K562 (cell line): Measurements from ENCODE around the gene CISD2. TPM values are rescaled to one million over a fixed set of nuclear protein-coding genes. Genes with fewer than 3 reads are reported as not detected.

Source experiments
- ARID1B ChIP-seq: fragments of 450-650 bp; IDR thresholded peaks from 2 replicates; pipeline ENCODE4 v1.6.1; 2016; ENCODE audit warnings: antibody characterized with exemption, mild to moderate bottlenecking, inconsistent platforms
- CHD2 ChIP-seq: IDR thresholded peaks from 2 replicates; pipeline ENCODE4 v1.6.1; 2011; ENCODE audit warnings: low read depth, low read length
- CUX1 ChIP-seq: fragments of 200-800 bp; sonication (Bioruptor generic); IDR thresholded peaks from 2 replicates; pipeline ENCODE4 v1.6.1; 2016; ENCODE audit warnings: missing genetic modification characterization, missing compliant biosample characterization
- FOXJ3 ChIP-seq: sonication (generic); formaldehyde crosslinking; IDR thresholded peaks from 2 replicates; pipeline ENCODE4 v1.4.0; 2020; ENCODE audit warnings: mild to moderate bottlenecking, missing genetic modification reagents
- GMEB1 ChIP-seq: fragments of 250-450 bp; sonication (Bioruptor Pico); IDR thresholded peaks from 2 replicates; pipeline ENCODE4 v1.4.0; 2020; ENCODE audit warnings: mild to moderate bottlenecking
- HBP1 ChIP-seq: fragments of 450-650 bp; formaldehyde crosslinking; IDR thresholded peaks from 2 replicates; pipeline ENCODE4 v1.4.0; 2022; ENCODE audit warnings: missing genetic modification characterization
- HLTF ChIP-seq: fragments of 450-650 bp; IDR thresholded peaks from 2 replicates; pipeline ENCODE4 v1.6.1; 2016
- KAT8 ChIP-seq: fragments of 450-650 bp; IDR thresholded peaks from 2 replicates; pipeline ENCODE4 v1.6.1; 2016; ENCODE audit warnings: low read depth, mild to moderate bottlenecking
- L3MBTL2 ChIP-seq: fragments of 450-650 bp; IDR thresholded peaks from 2 replicates; pipeline ENCODE4 v1.6.1; 2016; ENCODE audit warnings: mild to moderate bottlenecking, moderate library complexity
- MNT ChIP-seq, 2 experiments: fragments of 450-650 bp; conservative IDR thresholded peaks; 2 replicates each; pipeline ENCODE4 v1.6.1; 2017; ENCODE audit warnings: mild to moderate bottlenecking in 2 of 2, moderate library complexity in 2 of 2
- NFE2 ChIP-seq: IDR thresholded peaks from 2 replicates; pipeline ENCODE4 v1.6.1; 2014; ENCODE audit warnings: antibody characterized with exemption, low read depth
- NFIC ChIP-seq: fragments of 450-650 bp; IDR thresholded peaks from 2 replicates; pipeline ENCODE4 v1.6.1; 2017; ENCODE audit warnings: mild to moderate bottlenecking, inconsistent platforms
- NONO ChIP-seq, 2 experiments: fragments of 200-400 bp in 1 of 2; fragments of 450-650 bp in 1 of 2; formaldehyde crosslinking in 1 of 2; IDR thresholded peaks; 2 replicates each; pipeline ENCODE4 v1.6.1; 2017; ENCODE audit warnings: low read depth in 2 of 2, mild to moderate bottlenecking in 2 of 2, moderate library complexity in 2 of 2, low read length in 1 of 2
- RAD51 ChIP-seq: fragments of 450-650 bp; IDR thresholded peaks from 2 replicates; pipeline ENCODE4 v1.7.1; 2016; ENCODE audit warnings: low read depth, mild to moderate bottlenecking, borderline replicate concordance
- SMARCA4 ChIP-seq: fragments of 450-650 bp; IDR thresholded peaks from 2 replicates; pipeline ENCODE4 v1.6.1; 2016
- SREBF1 ChIP-seq: fragments of 150-350 bp; IDR thresholded peaks from 2 replicates; pipeline ENCODE4 v1.6.1; 2014; ENCODE audit warnings: antibody characterized with exemption, low read depth, low read length, borderline replicate concordance
- ZFPM2 ChIP-seq: fragments of 250-450 bp; sonication (Bioruptor Pico); IDR thresholded peaks from 2 replicates; pipeline ENCODE4 v1.5.1; 2022; ENCODE audit warnings: mild to moderate bottlenecking
- ZNF23 ChIP-seq: fragments of 250-450 bp; sonication (Bioruptor Pico); IDR thresholded peaks from 2 replicates; pipeline ENCODE4 v1.4.0; 2020; ENCODE audit warnings: mild to moderate bottlenecking
- ZNF431 ChIP-seq: sonication (generic); formaldehyde crosslinking; IDR thresholded peaks from 2 replicates; pipeline ENCODE4 v1.8.0; 2022; ENCODE audit warnings: mild to moderate bottlenecking, missing genetic modification reagents
- polyA plus RNA-seq, 8 experiments: library from polyadenylated mRNA; depleted of rRNA in 4 of 8; stranded (reverse) in 5 of 8; unstranded in 3 of 8; fragments of >200 nt; fragmentation: Nextera tagmentation in 2 of 8; fragmentation: Illumina TruSeq in 1 of 8; extraction: Ambion mirVana in 2 of 8; extraction: Trizol in 1 of 8; gene quantifications; 2 replicates each; pipeline versions ENCODE4 v1.2.1 to v1.2.3, GENCODE V29; 2011 to 2014; ENCODE audit warnings: inconsistent platforms in 1 of 8, missing spikeins in 1 of 8
- total RNA-seq, 7 experiments: library from RNA; depleted of rRNA in 6 of 7; stranded (reverse); fragments of >200 nt in 6 of 7; fragmentation: Illumina TruSeq in 2 of 7; extraction: Trizol in 2 of 7; gene quantifications; 2 replicates each; pipeline versions ENCODE4 v1.2.1 to v1.2.3, GENCODE V29; 2011 to 2021; ENCODE audit warnings: low replicate concordance in 1 of 7

CISD2 gene
- total and polyA plus RNA-seq, 9 of the 15 experiments (the other 6 are each of a cell fraction or from before 2014, with no cell fraction given): 37.8 to 91.4 (median 59.8) TPM

- TF ChIP-seq ZNF23 (CRISPR knock-in tag) (no peak), SREBF1 (no peak), NONO (IDR thresholded peaks at IDR 0.05; ENCODE audit: low read depth in 2 of 2, low read length in 1 of 2) (peak; percentile 11 to 69; a peak in 1 of 4 replicates), NFIC (peak; percentile 74), CUX1 (CRISPR knock-in tag) (no peak), GMEB1 (peak; percentile 72), HLTF (no peak; the same call in none of the 2 replicates), L3MBTL2 (peak; percentile 68), ZFPM2 (CRISPR knock-in tag) (0 out of 2 replicates have a peak, but pooled peaks have one; percentile 21), SMARCA4 (no peak), HBP1 (CRISPR knock-in tag) (no peak; the same call in 1 of the 2 replicates), CHD2 (peak; percentile 78), RAD51 (peak; percentile 30; the same call in 1 of the 2 replicates), MNT (conservative IDR thresholded peaks at IDR 0.05) (peak; percentile 81 to 89), NFE2 (no peak; the same call in 1 of the 2 replicates), KAT8 (peak; percentile 61; the same call in 1 of the 2 replicates), FOXJ3 (CRISPR knock-in tag) (no peak), ZNF431 (CRISPR knock-in tag) (peak; percentile 40; the same call in 1 of the 2 replicates), ARID1B (peak; percentile 42; the same call in 1 of the 2 replicates)
Measured at GRCh38 chr4:102826890-102827673, 41.7 kb upstream of the CISD2 start, which contains the start of gene UBE2D3 (continued).
